ENCODE measurements around the gene KCNC1. TPM values are rescaled to one million over a fixed set of nuclear protein-coding genes. Genes with fewer than 3 reads are reported as not detected.
A peak's percentile ranks its signal among the peaks of the same experiment; 100 is the strongest.

KCNC1 gene
- total RNA-seq, 1 donor from 2014 or later, result not detected

- TF ChIP-seq, protein P1, sequence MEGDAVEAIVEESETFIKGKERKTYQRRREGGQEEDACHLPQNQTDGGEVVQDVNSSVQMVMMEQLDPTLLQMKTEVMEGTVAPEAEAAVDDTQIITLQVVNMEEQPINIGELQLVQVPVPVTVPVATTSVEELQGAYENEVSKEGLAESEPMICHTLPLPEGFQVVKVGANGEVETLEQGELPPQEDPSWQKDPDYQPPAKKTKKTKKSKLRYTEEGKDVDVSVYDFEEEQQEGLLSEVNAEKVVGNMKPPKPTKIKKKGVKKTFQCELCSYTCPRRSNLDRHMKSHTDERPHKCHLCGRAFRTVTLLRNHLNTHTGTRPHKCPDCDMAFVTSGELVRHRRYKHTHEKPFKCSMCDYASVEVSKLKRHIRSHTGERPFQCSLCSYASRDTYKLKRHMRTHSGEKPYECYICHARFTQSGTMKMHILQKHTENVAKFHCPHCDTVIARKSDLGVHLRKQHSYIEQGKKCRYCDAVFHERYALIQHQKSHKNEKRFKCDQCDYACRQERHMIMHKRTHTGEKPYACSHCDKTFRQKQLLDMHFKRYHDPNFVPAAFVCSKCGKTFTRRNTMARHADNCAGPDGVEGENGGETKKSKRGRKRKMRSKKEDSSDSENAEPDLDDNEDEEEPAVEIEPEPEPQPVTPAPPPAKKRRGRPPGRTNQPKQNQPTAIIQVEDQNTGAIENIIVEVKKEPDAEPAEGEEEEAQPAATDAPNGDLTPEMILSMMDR (IDR thresholded peaks at IDR 0.05; ENCODE audit: insufficient read depth, low read length, poor library complexity, severe bottlenecking), result peak; percentile 45
- no peaks in the 10 kb centered on the region for H3K36me3 ChIP-seq (ENCODE audit: control insufficient read depth, insufficient read depth, low read length)
- no peak overlapping the region for H3K4me3 ChIP-seq (ENCODE audit: low read depth, low read length)
- H3K27me3 ChIP-seq (ENCODE audit: control insufficient read depth, insufficient read depth, low read length), result peaks cover 3% of the 10 kb centered on the region
- DNase-seq (ENCODE audit: low read depth), result no peak
Observed at GRCh38 chr11:17760102-17761029, 25.8 kb downstream of the KCNC1 start.

DNA sequence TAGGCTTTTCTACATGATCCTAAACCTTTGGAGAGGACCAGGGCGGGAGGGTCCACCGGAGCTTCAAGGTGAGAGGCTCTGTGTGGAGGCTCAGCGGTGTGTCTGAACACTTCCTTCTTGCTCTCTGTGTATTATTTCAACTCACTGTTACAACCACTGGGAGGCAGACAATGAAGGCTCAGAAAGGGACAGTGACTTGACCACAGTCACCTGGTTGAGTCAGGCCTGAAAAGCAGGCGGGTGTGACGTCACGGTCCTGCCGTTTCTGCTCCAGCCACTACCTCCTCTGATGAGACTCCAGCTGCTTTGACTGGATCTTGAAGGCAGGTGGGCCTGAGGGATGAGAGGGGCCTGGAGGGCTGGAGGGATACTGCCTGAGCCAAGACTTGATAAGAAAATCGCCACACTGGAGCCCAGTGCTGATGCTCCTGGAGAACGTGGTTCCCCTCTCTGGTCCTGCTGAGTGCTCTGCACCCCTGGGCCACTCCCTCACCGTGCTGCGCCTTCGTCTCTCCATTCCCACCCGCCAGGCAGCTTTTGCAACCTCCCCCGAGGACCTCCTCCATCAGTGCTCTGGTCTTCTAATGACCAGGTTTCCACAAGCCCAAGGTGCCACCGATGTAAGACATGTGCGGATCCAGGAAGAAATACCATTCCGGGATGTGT is 27.9 kb downstream of the KCNC1 start:
- peaks cover 3% of the 10 kb centered on the region for H3K27me3 ChIP-seq (ENCODE audit: control insufficient read depth, insufficient read depth, low read length)
- no peak for DNase-seq (ENCODE audit: low read depth)
- H3K4me3 ChIP-seq (ENCODE audit: low read depth, low read length), result no peak overlapping the region
- TF ChIP-seq, protein P1 (IDR thresholded peaks at IDR 0.05; ENCODE audit: insufficient read depth, low read length, poor library complexity, severe bottlenecking), result no peak
- no peaks in the 10 kb centered on the region for H3K36me3 ChIP-seq (ENCODE audit: control insufficient read depth, insufficient read depth, low read length)

DNA sequence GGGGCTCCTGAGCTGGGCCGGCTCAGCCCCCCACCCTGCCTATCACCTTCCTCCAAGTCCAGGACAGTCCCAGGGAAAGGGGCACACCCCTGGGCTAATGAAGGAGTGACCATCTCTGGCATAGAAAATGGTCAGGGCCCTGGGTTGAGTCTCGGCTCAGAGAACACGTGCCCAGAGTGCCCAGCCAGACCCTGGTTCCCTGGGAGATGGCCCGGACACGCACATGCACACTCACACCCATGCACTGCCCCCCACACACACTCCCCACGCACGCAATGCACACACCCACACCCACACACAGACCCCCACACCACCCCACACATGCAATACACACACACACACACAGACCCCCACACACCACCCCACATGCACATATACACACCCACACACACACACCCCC is 28.7 kb downstream of the KCNC1 start:
- H3K27me3 ChIP-seq (ENCODE audit: control insufficient read depth, insufficient read depth, low read length), result peaks cover 3% of the 10 kb centered on the region
- H3K36me3 ChIP-seq (ENCODE audit: control insufficient read depth, insufficient read depth, low read length), result no peaks in the 10 kb centered on the region
- no peak overlapping the region for H3K4me3 ChIP-seq (ENCODE audit: low read depth, low read length)
- TF ChIP-seq, protein P1 (IDR thresholded peaks at IDR 0.05; ENCODE audit: insufficient read depth, low read length, poor library complexity, severe bottlenecking), result no peak
- DNase-seq (ENCODE audit: low read depth), result no peak

- TF ChIP-seq, protein P1 (IDR thresholded peaks at IDR 0.05; ENCODE audit: insufficient read depth, low read length, poor library complexity, severe bottlenecking), result no peak
- no peak overlapping the region for H3K4me3 ChIP-seq (ENCODE audit: low read depth, low read length)
- DNase-seq (ENCODE audit: low read depth), result no peak
- H3K27me3 ChIP-seq (ENCODE audit: control insufficient read depth, insufficient read depth, low read length), result peaks cover 3% of the 10 kb centered on the region
- no peaks in the 10 kb centered on the region for H3K36me3 ChIP-seq (ENCODE audit: control insufficient read depth, insufficient read depth, low read length)
Observed at GRCh38 chr11:17763703-17764102, 29.1 kb downstream of the KCNC1 start.

DNA sequence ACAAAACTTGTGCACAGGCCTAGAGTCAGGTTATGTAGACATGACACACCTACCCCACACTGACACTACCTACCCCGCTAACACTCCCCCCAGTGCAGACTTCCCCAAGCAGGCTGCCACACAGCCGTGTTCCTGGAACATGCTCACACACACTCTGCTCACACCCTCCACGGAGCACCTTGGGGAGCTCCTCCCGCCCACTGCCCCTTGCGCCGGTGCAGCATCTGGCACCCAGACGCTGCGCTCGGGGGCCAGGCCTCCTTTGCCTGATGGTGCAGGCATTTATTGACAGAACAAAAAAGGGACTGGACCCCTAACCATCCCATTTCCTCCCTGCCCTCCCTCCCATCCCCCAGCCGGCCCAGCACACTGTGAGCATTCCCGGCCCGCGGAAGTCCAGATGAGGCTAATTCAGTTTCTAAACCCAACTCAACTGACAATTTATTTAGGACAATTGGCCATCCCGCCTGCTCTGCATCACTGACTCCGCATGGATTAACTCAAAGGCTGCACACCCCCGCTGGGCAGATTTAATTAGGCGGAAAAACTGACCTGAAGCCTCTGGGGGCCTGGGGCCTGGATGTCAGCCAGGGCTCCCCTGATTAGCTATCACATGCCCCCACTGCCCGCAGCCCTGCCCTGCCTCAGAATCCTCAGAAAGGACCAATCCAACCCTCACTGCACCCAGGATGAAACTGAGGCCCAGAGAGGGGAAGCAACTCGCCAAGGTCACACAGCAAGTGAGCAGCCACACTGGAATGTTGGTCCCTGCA is 30.1 kb downstream of the KCNC1 start:
- no peak overlapping the region for H3K4me3 ChIP-seq (ENCODE audit: low read depth, low read length)
- no peaks in the 10 kb centered on the region for H3K36me3 ChIP-seq (ENCODE audit: control insufficient read depth, insufficient read depth, low read length)
- DNase-seq (ENCODE audit: low read depth), result no peak
- H3K27me3 ChIP-seq (ENCODE audit: control insufficient read depth, insufficient read depth, low read length), result peaks cover 3% of the 10 kb centered on the region
- TF ChIP-seq, protein P1 (IDR thresholded peaks at IDR 0.05; ENCODE audit: insufficient read depth, low read length, poor library complexity, severe bottlenecking), result no peak

Measured in kidney epithelial cell (primary cell).